Ramos (cell line): ENCODE data around the gene WWOX.

Experiments used
- in situ Hi-C: fragments of 300-500 bp; cut with MboI; formaldehyde crosslinking; loops from one replicate; pipeline ENCODE4 v1.14.3; 2022; ENCODE audit warnings: low sequenced_read_pairs; ENCODE audit not compliant: unreplicated experiment

Gene WWOX

DNA sequence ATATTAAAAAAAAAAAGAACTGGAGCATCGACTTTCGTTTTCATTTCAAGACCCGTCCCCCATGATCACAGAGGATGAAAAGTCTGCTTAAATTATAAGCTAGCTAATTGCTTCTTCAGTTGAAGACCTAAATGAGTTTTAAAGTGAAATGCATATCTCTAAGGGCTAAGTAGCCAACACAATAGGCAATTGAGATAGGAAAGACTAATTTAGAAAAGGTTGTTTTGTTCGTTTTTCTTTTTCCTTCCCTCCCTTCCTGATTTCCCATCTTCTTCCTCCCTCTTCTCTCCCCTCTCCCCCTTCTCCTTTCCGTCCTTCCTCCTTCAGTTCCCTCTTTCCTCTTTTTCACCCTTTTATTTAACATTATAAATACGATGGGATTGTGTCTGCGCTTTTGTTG lies 377.2 kb downstream of the WWOX start:
- in situ Hi-C loops: no loop called here

DNA sequence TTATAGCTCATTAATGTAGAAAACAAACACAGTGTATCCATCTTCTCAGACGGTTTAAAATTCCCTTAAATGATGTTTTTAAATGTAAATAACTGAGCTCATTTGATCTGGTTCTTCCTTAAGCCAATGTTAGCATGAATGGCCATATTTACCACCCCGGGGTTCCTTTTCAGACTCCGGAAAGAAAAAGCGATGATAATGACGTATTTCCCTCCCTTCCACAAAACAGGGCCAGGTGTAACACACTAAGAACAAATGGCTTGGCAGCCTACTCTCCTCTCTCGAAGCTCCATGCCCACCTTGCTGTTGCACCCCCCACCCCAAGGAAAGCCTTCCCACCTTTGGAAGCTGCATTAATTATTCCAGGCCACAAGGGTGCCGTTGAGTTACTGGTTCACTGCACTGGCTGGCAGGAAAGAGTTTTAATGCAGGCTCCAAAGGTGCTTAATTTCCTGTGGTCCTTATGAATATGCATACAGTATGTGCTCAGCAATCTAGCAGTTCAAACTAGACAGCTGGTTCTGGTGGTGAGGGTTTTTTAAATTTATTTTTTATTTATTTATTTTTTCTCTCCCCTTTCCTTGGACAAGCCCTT lies 378.9 kb downstream of the WWOX start:
- in situ Hi-C loops: no loop called here

- in situ Hi-C loops: no loop called here
Observed at GRCh38 chr16:78479723-78480122, 380.3 kb downstream of the WWOX start.

GRCh38 chr16:78480588-78480987 lies 381.1 kb downstream of the WWOX start:
- in situ Hi-C loops: no loop called here

DNA sequence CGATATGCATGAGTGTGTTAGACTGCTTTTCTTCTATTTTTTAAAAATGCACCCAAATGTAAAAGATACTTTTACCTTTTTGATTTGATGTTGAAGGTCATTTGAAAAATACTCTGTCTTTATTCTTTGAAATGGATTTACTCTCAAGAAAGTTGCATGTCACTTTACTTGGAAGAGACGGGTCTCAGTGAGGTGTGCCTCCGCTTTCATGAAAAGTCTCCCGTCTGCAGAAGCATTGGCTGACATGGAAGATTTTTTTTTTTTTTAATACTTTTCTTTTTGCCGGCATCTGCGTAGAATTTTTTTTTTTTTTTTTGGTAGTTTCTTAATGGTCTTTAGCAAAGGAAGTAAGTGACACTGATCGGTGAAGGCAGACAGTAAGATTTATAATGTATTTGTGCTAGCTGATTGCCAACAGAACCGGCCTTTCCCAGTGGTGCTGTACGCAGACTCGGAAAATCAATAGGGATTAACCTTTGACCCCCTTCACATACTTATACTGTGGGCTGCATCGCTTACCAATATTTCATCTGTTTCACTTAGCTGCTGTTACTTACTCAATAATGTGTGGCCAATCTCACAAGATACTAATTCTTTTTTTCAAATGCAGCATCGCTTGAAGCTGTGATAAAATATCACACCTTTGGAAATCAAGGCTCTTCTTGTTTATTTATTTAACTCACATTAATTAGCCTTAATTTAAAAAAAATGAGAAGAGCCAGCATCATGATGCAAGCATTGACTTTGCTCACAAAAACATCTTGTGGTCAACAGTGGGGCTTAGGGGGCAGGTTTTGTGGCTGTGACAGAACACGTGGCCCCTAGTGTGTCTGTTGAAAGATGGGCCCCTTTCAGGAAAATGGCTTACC lies 383.9 kb downstream of the WWOX start:
- in situ Hi-C loops: no loop called here

DNA sequence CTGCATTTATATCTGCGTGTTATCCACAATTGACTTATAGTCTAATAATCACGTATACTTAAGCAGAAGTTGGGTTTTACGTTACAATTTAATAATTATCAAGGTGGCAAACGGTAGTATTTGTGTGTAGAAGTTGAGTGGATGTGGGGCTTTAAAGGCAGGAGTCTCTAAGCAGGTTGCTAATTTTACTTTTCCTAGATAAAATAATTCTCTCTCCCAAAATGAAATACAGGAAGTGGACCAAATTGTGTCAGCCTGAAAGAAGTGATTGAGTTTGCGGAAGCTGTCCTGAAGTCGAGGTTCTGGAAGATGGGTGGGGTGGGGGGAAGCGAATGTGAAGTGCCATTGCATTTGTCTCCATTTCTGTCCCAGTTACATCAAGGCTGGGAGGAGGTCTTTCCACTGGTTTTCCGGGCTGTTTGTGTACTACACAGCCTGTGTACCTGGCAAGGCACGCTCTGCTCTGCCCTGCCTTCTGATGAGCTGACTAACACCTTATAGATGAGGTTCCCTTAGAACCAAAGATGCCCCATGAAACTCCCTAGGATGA lies 385.1 kb downstream of the WWOX start:
- in situ Hi-C loops: no loop called here

- in situ Hi-C loops: no loop called here
Observed at GRCh38 chr16:78485188-78485916, 385.9 kb downstream of the WWOX start.

- in situ Hi-C loops: no loop called here
Observed at GRCh38 chr16:78485917-78486257, 386.4 kb downstream of the WWOX start.

GRCh38 chr16:78487471-78487870 lies 388.0 kb downstream of the WWOX start:
- in situ Hi-C loops: no loop called here

DNA sequence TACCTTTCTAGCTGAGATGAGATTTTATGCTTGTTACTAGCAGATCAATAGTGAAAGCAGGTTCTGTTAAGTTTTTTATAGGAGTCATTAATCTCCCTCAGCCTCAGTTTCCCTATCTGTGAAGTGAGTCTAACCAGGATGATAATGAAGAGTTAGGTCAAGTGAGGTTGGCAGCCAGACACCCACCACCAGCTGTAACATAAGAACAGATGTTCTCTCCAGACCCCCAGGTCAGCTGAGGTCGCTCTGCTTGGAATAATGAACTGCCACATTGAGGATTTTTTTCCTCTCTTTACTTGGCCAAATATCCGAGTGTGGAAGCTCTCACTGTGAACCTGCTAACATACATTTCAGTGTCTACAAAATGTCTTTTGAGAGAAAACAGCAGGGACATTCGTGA lies 389.6 kb downstream of the WWOX start:
- in situ Hi-C loops: no loop called here

- in situ Hi-C loops: no loop called here
Observed at GRCh38 chr16:78489631-78490030, 390.2 kb downstream of the WWOX start.

- in situ Hi-C loops: no loop called here
Observed at GRCh38 chr16:78490431-78490830, 391.0 kb downstream of the WWOX start.

DNA sequence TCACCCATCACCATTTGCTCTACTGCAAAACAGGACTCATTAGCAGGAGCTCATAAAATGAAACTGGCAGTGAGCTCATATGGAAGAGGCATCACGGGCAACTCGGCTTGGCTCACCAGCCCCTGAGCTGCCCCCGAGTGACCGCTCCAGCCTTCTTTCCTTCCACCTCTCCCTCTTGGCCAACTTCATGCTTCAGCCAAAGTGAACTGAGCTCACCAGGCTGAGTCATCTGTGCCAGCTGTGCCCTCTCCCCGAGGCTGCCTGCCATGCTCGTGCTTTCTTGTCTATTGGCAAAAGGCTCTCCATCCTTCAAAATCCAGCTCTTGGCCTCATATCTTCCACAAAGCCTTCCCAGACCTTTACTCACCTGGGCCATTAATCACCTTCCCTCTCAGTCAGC lies 391.4 kb downstream of the WWOX start:
- in situ Hi-C loops: no loop called here

- in situ Hi-C loops: no loop called here
Observed at GRCh38 chr16:78493573-78493972, 394.1 kb downstream of the WWOX start.

DNA sequence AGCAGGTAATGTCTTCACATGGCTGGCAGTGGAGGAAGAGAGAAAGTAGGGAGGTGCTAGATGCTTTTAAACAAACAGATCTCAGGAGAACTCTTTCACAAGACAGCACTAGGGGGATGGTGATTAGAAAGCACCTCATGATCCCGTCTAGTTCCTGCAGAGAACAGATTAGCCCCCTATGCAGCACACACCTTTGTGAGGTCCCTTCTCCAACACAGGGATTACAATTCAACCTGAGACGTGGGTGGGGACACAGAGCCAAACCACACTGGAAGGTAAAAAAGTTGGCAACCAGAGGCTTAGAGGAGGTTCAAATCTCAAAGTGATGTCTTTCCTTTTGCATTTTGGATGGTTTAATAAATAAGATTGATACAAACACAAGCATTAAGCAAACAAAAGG lies 394.7 kb downstream of the WWOX start:
- in situ Hi-C loops: no loop called here

- in situ Hi-C loops: no loop called here
Observed at GRCh38 chr16:78494674-78495073, 395.2 kb downstream of the WWOX start.

GRCh38 chr16:78496189-78496588 lies 396.7 kb downstream of the WWOX start:
- in situ Hi-C loops: no loop called here

- in situ Hi-C loops: no loop called here
Observed at GRCh38 chr16:78499399-78499798, 399.9 kb downstream of the WWOX start.

GRCh38 chr16:78500659-78501270 lies 401.3 kb downstream of the WWOX start:
- in situ Hi-C loops: no loop called here

DNA sequence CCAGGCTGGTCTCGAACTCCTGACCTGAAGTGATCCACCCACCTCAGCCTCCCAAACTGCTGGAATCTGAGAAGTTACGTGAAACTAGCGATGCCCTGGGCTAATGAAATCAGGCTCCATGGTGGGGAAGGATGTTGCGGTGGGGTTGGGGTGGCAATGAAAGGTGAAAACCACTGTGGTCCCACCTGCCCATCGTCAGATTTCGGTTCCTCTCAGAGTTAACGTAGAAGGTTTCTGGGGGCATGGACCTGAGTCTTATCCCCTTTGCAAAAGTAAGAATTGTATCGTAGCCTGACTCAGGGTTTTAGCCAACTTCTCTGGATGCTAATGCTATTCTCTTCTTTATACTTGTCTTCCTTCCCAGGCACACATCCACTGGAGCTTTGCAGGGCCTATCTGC lies 402.3 kb downstream of the WWOX start:
- in situ Hi-C loops: no loop called here
